Coronary artery (tissue), 2 donors: ENCODE results near the gene ERP44.

Experiments used
- DNase-seq: peaks from one replicate; pipeline ENCODE4 v3.0.0-alpha.2; 2017; ENCODE audit warnings: low spot score
- H3K27ac ChIP-seq, 2 donors: fragments of 200-600 bp; sonication (generic); one replicate each; pipeline ENCODE4 v1.5.1; 2016 to 2019
- H3K4me3 ChIP-seq: fragments of 200-600 bp; sonication (generic); 2 replicates; pipeline ENCODE4 v1.5.1; 2016; ENCODE audit warnings: mild to moderate bottlenecking, moderate library complexity
- CTCF ChIP-seq: fragments of 200-600 bp; sonication (generic); IDR thresholded peaks from one replicate; pipeline ENCODE4 v1.5.1; 2019; ENCODE audit warnings: antibody characterized with exemption

ERP44 gene

GRCh38 chr9:99964336-99964735 is 134.5 kb downstream of the ERP44 start:
- TF ChIP-seq CTCF: no peak

GRCh38 chr9:99962680-99963261 is 136.0 kb downstream of the ERP44 start:
- DNase-seq: no peak
- Histone ChIP-seq H3K4me3 (no peak overlapping the region), H3K27ac (no peak overlapping the region)
- TF ChIP-seq CTCF: no peak

More at GRCh38 chr9:99964336-99964735, 134.5 kb downstream of the ERP44 start:
- Histone ChIP-seq H3K4me3 (no peak overlapping the region), H3K27ac (no peak overlapping the region)
- DNase-seq: no peak

DNA sequence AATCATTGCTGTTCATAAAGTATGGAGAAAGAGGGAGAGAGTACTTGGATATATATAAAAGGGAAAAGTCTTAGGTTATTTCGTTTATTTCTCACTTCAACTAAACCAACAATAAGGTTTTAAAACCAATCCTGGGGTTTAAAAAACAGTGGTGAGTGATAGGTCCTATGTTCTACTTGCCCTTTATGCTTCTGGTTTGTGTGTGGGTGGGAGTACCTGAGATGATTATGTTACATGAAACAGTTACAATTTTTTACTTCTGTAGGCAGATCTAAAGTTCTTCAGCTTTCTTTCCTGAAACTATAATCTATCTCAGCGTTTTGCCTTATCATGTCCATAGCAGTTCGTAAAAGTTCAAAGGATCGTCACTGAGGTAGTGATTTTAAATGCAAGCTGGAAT is 143.2 kb downstream of the ERP44 start:
- TF ChIP-seq CTCF: no peak
- no peak for DNase-seq

GRCh38 chr9:99954819-99955218 is 144.0 kb downstream of the ERP44 start:
- no peak overlapping the region for H3K27ac ChIP-seq
- no peak overlapping the region for H3K4me3 ChIP-seq
- no peak for TF ChIP-seq CTCF
- no peak for DNase-seq

More for the DNA sequence above, 143.2 kb downstream of the ERP44 start:
- H3K4me3 ChIP-seq: no peak overlapping the region
- no peak overlapping the region for H3K27ac ChIP-seq

- H3K27ac ChIP-seq: no peak overlapping the region
- no peak for TF ChIP-seq CTCF
- no peak for DNase-seq
- H3K4me3 ChIP-seq: no peak overlapping the region
Observed at GRCh38 chr9:99953861-99954507, 144.8 kb downstream of the ERP44 start.

GRCh38 chr9:99948896-99949295 is 149.9 kb downstream of the ERP44 start:
- no peak for TF ChIP-seq CTCF
- Histone ChIP-seq H3K27ac (no peak overlapping the region), H3K4me3 (no peak overlapping the region)
- DNase-seq: no peak

DNA sequence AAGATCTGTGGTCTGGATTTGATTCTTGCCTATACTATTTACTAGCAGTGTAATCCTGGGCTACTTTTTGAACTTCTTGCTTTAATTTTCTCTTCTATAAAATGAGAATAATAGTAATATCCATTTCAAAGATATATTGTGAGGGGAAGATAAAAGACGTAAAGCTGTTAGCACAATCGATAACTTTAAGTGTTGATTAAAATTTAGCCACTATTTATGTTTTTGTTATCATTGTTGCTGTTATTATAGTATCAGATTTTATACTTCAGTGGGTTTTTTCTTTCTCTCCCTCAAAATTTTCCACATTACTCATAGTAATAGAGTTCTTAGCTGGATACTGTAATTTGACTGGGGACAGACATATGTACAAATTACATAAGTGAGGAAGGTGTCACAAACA is 150.3 kb downstream of the ERP44 start:
- TF ChIP-seq CTCF: no peak
- H3K4me3 ChIP-seq: no peak overlapping the region
- no peak overlapping the region for H3K27ac ChIP-seq
- DNase-seq: no peak
